HG03097 (cell line): ENCODE measurements around the gene TARP.

Experiments used
- ATAC-seq: cut with Tn5 transposase; IDR thresholded peaks from one replicate; pipeline ENCODE4 v1.9.1; 2021; ENCODE audit not compliant: unreplicated experiment, low FRiP score

Gene TARP

GRCh38 chr7:38273286-38273995 lies at the start of gene TARP:
TSS of gene TARP (minus strand) at chr7:38273636.
- no peak for ATAC-seq

- no peak for ATAC-seq
Observed at GRCh38 chr7:38323156-38323555, 49.7 kb upstream of the TARP start.

- no peak for ATAC-seq
Observed at GRCh38 chr7:38322461-38322860, 49.0 kb upstream of the TARP start.

- ATAC-seq, result no peak
Observed at GRCh38 chr7:38321967-38322366, 48.5 kb upstream of the TARP start.

GRCh38 chr7:38321515-38321944 lies 48.1 kb upstream of the TARP start:
- ATAC-seq, result no peak

- no peak for ATAC-seq
Observed at GRCh38 chr7:38321050-38321449, 47.6 kb upstream of the TARP start.

- ATAC-seq, result no peak
Observed at GRCh38 chr7:38319873-38320272, 46.4 kb upstream of the TARP start.

- ATAC-seq, result no peak
Observed at GRCh38 chr7:38318803-38319416, 45.5 kb upstream of the TARP start.

- ATAC-seq, result no peak
Observed at GRCh38 chr7:38318241-38318640, 44.8 kb upstream of the TARP start.

- no peak for ATAC-seq
Observed at GRCh38 chr7:38317515-38317914, 44.1 kb upstream of the TARP start.

GRCh38 chr7:38316733-38317360 lies 43.4 kb upstream of the TARP start:
- no peak for ATAC-seq

GRCh38 chr7:38315410-38315809 lies 42.0 kb upstream of the TARP start:
- ATAC-seq, result no peak

GRCh38 chr7:38312821-38313220 lies 39.4 kb upstream of the TARP start:
- no peak for ATAC-seq

- no peak for ATAC-seq
Observed at GRCh38 chr7:38311329-38311937, 38.0 kb upstream of the TARP start.

- no peak for ATAC-seq
Observed at GRCh38 chr7:38310591-38311101, 37.2 kb upstream of the TARP start.

- no peak for ATAC-seq
Observed at GRCh38 chr7:38309555-38309954, 36.1 kb upstream of the TARP start.

- ATAC-seq, result no peak
Observed at GRCh38 chr7:38308140-38308539, 34.7 kb upstream of the TARP start.

- ATAC-seq, result no peak
Observed at GRCh38 chr7:38307640-38308039, 34.2 kb upstream of the TARP start.

- no peak for ATAC-seq
Observed at GRCh38 chr7:38306914-38307313, 33.5 kb upstream of the TARP start.

GRCh38 chr7:38306171-38306570 lies 32.7 kb upstream of the TARP start:
- ATAC-seq, result no peak

- ATAC-seq, result no peak
Observed at GRCh38 chr7:38303866-38304265, 30.4 kb upstream of the TARP start.
